SK-N-SH treated with all-trans-retinoic acid at 6 μM for 48 hours (cell line): Measurements from ENCODE around the gene FIGN.

Source experiments
- CREB5 ChIP-seq: fragments of 250-450 bp; sonication (Bioruptor Pico); IDR thresholded peaks from 2 replicates; pipeline ENCODE4 v1.5.1; 2020; ENCODE audit warnings: low read depth, mild to moderate bottlenecking, moderate library complexity
- CSRNP3 ChIP-seq: fragments of 250-450 bp; sonication (Bioruptor Pico); IDR thresholded peaks from 2 replicates; pipeline ENCODE4 v1.5.1; 2021; ENCODE audit warnings: mild to moderate bottlenecking, moderate library complexity
- ESRRG ChIP-seq: fragments of 250-450 bp; sonication (Bioruptor Pico); IDR thresholded peaks from 2 replicates; pipeline ENCODE4 v1.6.1; 2021; ENCODE audit warnings: mild to moderate bottlenecking
- GLIS3 ChIP-seq: fragments of 250-450 bp; sonication (Bioruptor Pico); IDR thresholded peaks from 2 replicates; pipeline ENCODE4 v1.5.0; 2020; ENCODE audit warnings: mild to moderate bottlenecking, moderate library complexity
- SNAI2 ChIP-seq: fragments of 250-450 bp; sonication (Bioruptor Pico); IDR thresholded peaks from 2 replicates; pipeline ENCODE4 v1.5.0; 2020; ENCODE audit warnings: mild to moderate bottlenecking, moderate library complexity
- TCF4 ChIP-seq: fragments of 250-450 bp; sonication (Bioruptor Pico); IDR thresholded peaks from 2 replicates; pipeline ENCODE4 v1.8.0; 2021; ENCODE audit warnings: mild to moderate bottlenecking, moderate library complexity, borderline replicate concordance
- TOX ChIP-seq: fragments of 250-450 bp; sonication (Bioruptor Pico); IDR thresholded peaks from 2 replicates; pipeline ENCODE4 v1.8.0; 2021; ENCODE audit warnings: mild to moderate bottlenecking, moderate library complexity, borderline replicate concordance
- ZFP30 ChIP-seq: fragments of 450-650 bp; formaldehyde crosslinking; IDR thresholded peaks from 2 replicates; pipeline ENCODE4 v1.5.0; 2022; ENCODE audit warnings: mild to moderate bottlenecking, moderate library complexity
- TF ChIP-seq, protein P1 (sequence below): fragments of 250-450 bp; sonication (Bioruptor Pico); IDR thresholded peaks from 2 replicates; pipeline ENCODE4 v1.8.0; 2020; ENCODE audit warnings: mild to moderate bottlenecking, moderate library complexity, borderline replicate concordance

DNA sequence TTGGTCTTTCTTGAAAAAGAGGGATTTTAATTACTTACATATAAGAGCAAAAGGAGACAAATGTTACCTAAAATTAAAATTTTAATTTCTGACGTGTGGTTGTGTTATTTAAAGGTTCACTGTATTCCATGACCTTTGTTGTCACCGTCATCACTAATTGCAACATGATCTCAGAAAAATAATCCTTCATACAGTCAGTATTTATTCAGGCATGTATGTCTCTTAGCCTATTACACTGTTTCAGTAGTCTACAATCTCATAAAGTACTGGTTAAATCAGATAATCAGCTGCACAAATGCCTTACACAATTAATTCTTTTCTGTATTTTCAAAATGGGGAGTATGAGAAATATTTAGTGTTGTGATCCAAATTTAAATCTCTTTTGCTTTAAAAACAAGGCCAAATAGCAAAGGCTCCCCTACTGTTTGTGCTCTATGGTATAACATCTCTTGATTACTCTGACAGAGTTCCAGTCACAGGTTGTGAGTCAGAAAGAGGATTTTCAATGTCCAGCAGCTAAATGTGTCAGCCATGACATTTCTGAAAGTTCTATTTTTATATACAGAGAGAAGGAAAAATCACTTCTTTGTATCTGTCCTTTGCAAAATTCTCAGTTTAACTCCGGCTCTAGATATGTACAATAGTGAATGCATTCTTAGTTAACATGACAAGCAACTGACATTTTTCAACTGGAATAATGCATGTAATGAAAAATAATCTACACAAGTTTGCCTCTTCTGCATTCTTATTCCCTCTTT, 184.0 kb downstream of the FIGN start:
- TF ChIP-seq CSRNP3 (CRISPR knock-in tag) (no peak), ZFP30 (CRISPR knock-in tag) (no peak), SNAI2 (CRISPR knock-in tag) (no peak), GLIS3 (CRISPR knock-in tag) (no peak), CREB5 (CRISPR knock-in tag) (no peak), TCF4 (CRISPR knock-in tag) (no peak), ESRRG (CRISPR knock-in tag) (no peak), TOX (no peak)
- TF ChIP-seq, protein P1, sequence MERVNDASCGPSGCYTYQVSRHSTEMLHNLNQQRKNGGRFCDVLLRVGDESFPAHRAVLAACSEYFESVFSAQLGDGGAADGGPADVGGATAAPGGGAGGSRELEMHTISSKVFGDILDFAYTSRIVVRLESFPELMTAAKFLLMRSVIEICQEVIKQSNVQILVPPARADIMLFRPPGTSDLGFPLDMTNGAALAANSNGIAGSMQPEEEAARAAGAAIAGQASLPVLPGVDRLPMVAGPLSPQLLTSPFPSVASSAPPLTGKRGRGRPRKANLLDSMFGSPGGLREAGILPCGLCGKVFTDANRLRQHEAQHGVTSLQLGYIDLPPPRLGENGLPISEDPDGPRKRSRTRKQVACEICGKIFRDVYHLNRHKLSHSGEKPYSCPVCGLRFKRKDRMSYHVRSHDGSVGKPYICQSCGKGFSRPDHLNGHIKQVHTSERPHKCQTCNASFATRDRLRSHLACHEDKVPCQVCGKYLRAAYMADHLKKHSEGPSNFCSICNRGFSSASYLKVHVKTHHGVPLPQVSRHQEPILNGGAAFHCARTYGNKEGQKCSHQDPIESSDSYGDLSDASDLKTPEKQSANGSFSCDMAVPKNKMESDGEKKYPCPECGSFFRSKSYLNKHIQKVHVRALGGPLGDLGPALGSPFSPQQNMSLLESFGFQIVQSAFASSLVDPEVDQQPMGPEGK (CRISPR knock-in tag), result no peak
